ENCODE measurements around the gene ZNF407.

GRCh38 chr18:74633652-74634352, 36.1 kb downstream of the ZNF407 start:
- TF ChIP-seq, protein P1, sequence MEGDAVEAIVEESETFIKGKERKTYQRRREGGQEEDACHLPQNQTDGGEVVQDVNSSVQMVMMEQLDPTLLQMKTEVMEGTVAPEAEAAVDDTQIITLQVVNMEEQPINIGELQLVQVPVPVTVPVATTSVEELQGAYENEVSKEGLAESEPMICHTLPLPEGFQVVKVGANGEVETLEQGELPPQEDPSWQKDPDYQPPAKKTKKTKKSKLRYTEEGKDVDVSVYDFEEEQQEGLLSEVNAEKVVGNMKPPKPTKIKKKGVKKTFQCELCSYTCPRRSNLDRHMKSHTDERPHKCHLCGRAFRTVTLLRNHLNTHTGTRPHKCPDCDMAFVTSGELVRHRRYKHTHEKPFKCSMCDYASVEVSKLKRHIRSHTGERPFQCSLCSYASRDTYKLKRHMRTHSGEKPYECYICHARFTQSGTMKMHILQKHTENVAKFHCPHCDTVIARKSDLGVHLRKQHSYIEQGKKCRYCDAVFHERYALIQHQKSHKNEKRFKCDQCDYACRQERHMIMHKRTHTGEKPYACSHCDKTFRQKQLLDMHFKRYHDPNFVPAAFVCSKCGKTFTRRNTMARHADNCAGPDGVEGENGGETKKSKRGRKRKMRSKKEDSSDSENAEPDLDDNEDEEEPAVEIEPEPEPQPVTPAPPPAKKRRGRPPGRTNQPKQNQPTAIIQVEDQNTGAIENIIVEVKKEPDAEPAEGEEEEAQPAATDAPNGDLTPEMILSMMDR (conservative IDR thresholded peaks at IDR 0.05; ENCODE audit: low read depth, low read length), result no peak
- no peak for TF ChIP-seq EZH2 (IDR thresholded peaks at IDR 0.05; ENCODE audit: borderline replicate concordance, low read depth, low read length, poor library complexity, severe bottlenecking)

All from A673 (cell line).